Pancreas (tissue), 10 donors: Measurements from ENCODE around the gene SLC18A3. TPM values are rescaled to one million over a fixed set of nuclear protein-coding genes. Genes with fewer than 3 reads are reported as not detected.

Source experiments
- ATAC-seq, 4 donors: fragments of 200-7000 bp; cut with Tn5 transposase; one replicate each; pipeline versions ENCODE4 v1.8.0 to v1.9.1; 2020; ENCODE audit warnings: mild to moderate bottlenecking in 4 of 4, moderate library complexity in 4 of 4
- DNase-seq, 6 donors: peaks; one replicate each; pipeline ENCODE4 v3.0.0-alpha.2; 2020
- FAIRE-seq: peaks from 2 replicates; lab custom pipeline; 2012; peaks lifted over from hg19 to GRCh38; lab: Jason Lieb, UNC
- H3K27ac ChIP-seq, 4 donors: fragments of 200-600 bp; sonication (generic); 1 replicate in 3 of 4; 2 replicates in 1 of 4; pipeline versions ENCODE4 v1.5.0 to v1.8.0; 2020
- H3K27me3 ChIP-seq, 4 donors: fragments of 200-600 bp; one replicate each; pipeline ENCODE4 v1.8.0; 2021
- H3K36me3 ChIP-seq, 3 donors: fragments of 200-600 bp; sonication (generic) in 1 of 3; one replicate each; pipeline versions ENCODE4 v1.5.0 to v1.8.0; 2020 to 2021
- H3K4me1 ChIP-seq, 3 donors: fragments of 200-600 bp; one replicate each; pipeline ENCODE4 v1.8.0; 2021
- H3K4me3 ChIP-seq, 4 donors: fragments of 200-600 bp; sonication (generic) in 2 of 4; one replicate each; pipeline versions ENCODE4 v1.5.0 to v1.8.0; 2020 to 2021
- H3K9me3 ChIP-seq, 4 donors: fragments of 200-600 bp; one replicate each; pipeline ENCODE4 v1.8.0; 2021
- CTCF ChIP-seq, 4 donors: fragments of 200-600 bp; sonication (generic) in 3 of 4; IDR thresholded peaks; one replicate each; pipeline versions ENCODE4 v1.5.0 to v1.8.0; 2021; ENCODE audit warnings: antibody characterized with exemption in 4 of 4
- WGBS, 2 donors: extraction: QIAGEN DNeasy Blood & Tissue Kit; methylation state at CpG; one replicate each; pipeline ENCODE4 v1.1.7; 2013; 5-methylcytosine and 5-hydroxymethylcytosine counted together
- intact Hi-C, 3 donors: fragments of 100-400 bp; cut with DNase I; formaldehyde crosslinking; loops; one replicate each; pipeline versions ENCODE4 v1.11.1 to v1.14.2; 2022
- polyA plus RNA-seq, 2 donors: library from polyadenylated mRNA; stranded (reverse); fragments of 200-250 nt; gene quantifications; one replicate each; pipeline ENCODE4 v1.2.3, GENCODE V29; 2013
- total RNA-seq, 6 donors: library from RNA; stranded (reverse); fragmentation: NEBNext Ultra II Directional in 4 of 6; extraction: Animal tissue kit (Norgen Biotek cat#: 25700) in 4 of 6; gene quantifications; one replicate each; pipeline versions ENCODE4 v1.2.1 to v1.2.4, GENCODE V29; 2021 to 2023
- donor health status: healthy with polysubstance abuse.
- donor health status: DM: no; HTN: no; CAD: no; lungs with moderate emphysema.
- donor health status: DM: no; HTN: no; CAD: no.
- donor health status: control.
- donor health status: control.
- donor health status: Bipolar disorder and iron deficiency.
- donor health status: DM: yes; HTN: yes; CAD: no.
- donor health status: DM: no; HTN: no; CAD: no.
- donor health status: DM: no; HTN: no; CAD: no.
- donor health status: DM: yes; HTN: yes; CAD: no.

SLC18A3 gene
- total and polyA plus RNA-seq, 8 donors: 0.09 to 0.47 TPM; not detected in 6

GRCh38 chr10:49611816-49612512, 1.9 kb downstream of the SLC18A3 start:
- Histone ChIP-seq H3K4me3 (no peak overlapping the region), H3K9me3 (no peaks in the 10 kb centered on the region), H3K27me3 (peaks cover 0 to 28% (median 5%) of the 10 kb centered on the region in 4 donors), H3K4me1 (peaks cover 0 to 5% (median 3%) of the 10 kb centered on the region in 3 donors), H3K27ac (no peak overlapping the region), H3K36me3 (no peaks in the 10 kb centered on the region)
- no peak for FAIRE-seq
- DNase-seq: peak in 2 of 6 donors; percentile 49 to 64
- TF ChIP-seq CTCF (IDR thresholded peaks at IDR 0.05): no peak
- intact Hi-C loops: no loop called here
- 7 to 10% methylated on average over 53 of the region's 53 CpGs for WGBS, 2 donors
- ATAC-seq: no peak

- peak in 1 of 4 donors; percentile 47 for ATAC-seq
- intact Hi-C loops: no loop called here
Measured at GRCh38 chr10:49612513-49613164, 2.5 kb downstream of the SLC18A3 start.

GRCh38 chr10:49613165-49613881, 3.2 kb downstream of the SLC18A3 start:
- ATAC-seq (no peak), FAIRE-seq (no peak), DNase-seq (peak in 1 of 6 donors; percentile 43)
- intact Hi-C loops: no loop called here
- Histone ChIP-seq H3K4me1 (peaks cover 0 to 5% (median 3%) of the 10 kb centered on the region in 3 donors), H3K4me3 (no peak overlapping the region), H3K27me3 (peaks cover 0 to 21% (median 5%) of the 10 kb centered on the region in 4 donors), H3K27ac (no peak overlapping the region), H3K36me3 (no peaks in the 10 kb centered on the region), H3K9me3 (no peaks in the 10 kb centered on the region)
- TF ChIP-seq CTCF (IDR thresholded peaks at IDR 0.05): no peak
- 4 to 7% methylated on average over 23 of the region's 23 CpGs for WGBS, 2 donors

More at GRCh38 chr10:49612513-49613164, 2.5 kb downstream of the SLC18A3 start:
- Histone ChIP-seq H3K27me3 (peaks cover 0 to 26% (median 5%) of the 10 kb centered on the region in 4 donors), H3K4me1 (peaks cover 0 to 5% (median 3%) of the 10 kb centered on the region in 3 donors), H3K9me3 (no peaks in the 10 kb centered on the region), H3K36me3 (no peaks in the 10 kb centered on the region), H3K4me3 (no peak overlapping the region), H3K27ac (no peak overlapping the region)
- DNase-seq (peak in 2 of 6 donors; percentile 50 to 60), FAIRE-seq (no peak)
- 2 to 4% methylated on average over 29 of the region's 29 CpGs for WGBS, 2 donors
- no peak for TF ChIP-seq CTCF (IDR thresholded peaks at IDR 0.05)

DNA sequence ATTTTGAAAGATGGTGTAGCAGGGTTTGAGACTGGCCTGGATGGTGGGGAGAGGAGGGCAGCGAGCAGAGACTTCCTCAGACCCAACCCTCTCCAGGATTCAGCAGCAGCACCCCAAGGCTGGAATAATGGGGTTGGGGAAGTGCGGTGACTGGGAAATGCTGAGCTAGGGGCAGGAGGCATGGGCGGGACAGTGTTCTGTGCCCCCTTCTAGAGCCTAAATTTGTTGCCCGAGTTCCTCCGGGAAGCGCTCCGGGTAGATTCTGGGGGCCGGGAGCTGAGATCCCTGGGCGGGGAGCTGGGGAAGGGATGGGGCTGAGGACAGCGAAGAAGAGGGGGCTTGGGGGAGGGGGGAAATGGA, 3.8 kb downstream of the SLC18A3 start, which contains the start of gene CHAT:
Gene CHAT, plus strand, starts transcription at position 156 of the 360 bp plus-strand sequence. Its CDS starts 153 bp downstream, at position 309.
- H3K27me3 ChIP-seq: peaks cover 0 to 21% (median 5%) of the 10 kb centered on the region in 4 donors
- intact Hi-C loops: no loop called here
- ATAC-seq (no peak), DNase-seq (no peak), FAIRE-seq (no peak)
- H3K4me3 ChIP-seq: no peak within 1 kb of the TSS
- H3K36me3 ChIP-seq: no peaks in the 10 kb centered on the region
- H3K27ac ChIP-seq: no peak within 1 kb of the TSS
- H3K4me1 ChIP-seq: peaks cover 0 to 5% (median 3%) of the 10 kb centered on the region in 3 donors
- WGBS, 2 donors: 3 to 5% methylated on average over 10 of the region's 10 CpGs
- TF ChIP-seq CTCF (IDR thresholded peaks at IDR 0.05): no peak
- H3K9me3 ChIP-seq: no peaks in the 10 kb centered on the region
